Hepatocyte (in vitro differentiated cells): ENCODE data around the gene HSF2.
"Not testable (repeated sequence)": the region's sequence is repeated elsewhere in the genome, so short reads cannot be mapped to it uniquely, and the experiment has no call there.

Experiments used
- CTCF ChIP-seq: fragments of 200-600 bp; sonication (generic); IDR thresholded peaks from 2 replicates; pipeline ENCODE4 v1.5.1; 2016; ENCODE audit warnings: antibody characterized with exemption, mild to moderate bottlenecking; ENCODE audit not compliant: poor library complexity
- EZH2 ChIP-seq: fragments of 200-600 bp; sonication (generic); IDR thresholded peaks from 2 replicates; pipeline ENCODE4 v1.6.1; 2016; ENCODE audit warnings: antibody characterized with exemption, mild to moderate bottlenecking, borderline replicate concordance
- EZH2phosphoT487 ChIP-seq: fragments of 200-600 bp; sonication (generic); IDR thresholded peaks from one replicate; pipeline ENCODE4 v1.6.1; 2018; ENCODE audit warnings: antibody characterized with exemption, mild to moderate bottlenecking, low read depth, moderate library complexity; ENCODE audit not compliant: unreplicated experiment, severe bottlenecking

- TF ChIP-seq CTCF, EZH2phosphoT487, EZH2: not testable (repeated sequence)
Observed at GRCh38 chr6:122459865-122460416, 60.5 kb downstream of the HSF2 start.
